ENCODE data around the gene DHX29. TPM values are rescaled to one million over a fixed set of nuclear protein-coding genes. Genes with fewer than 3 reads are reported as not detected.

The DHX29 gene
- total RNA-seq, 1 experiment from 2014 or later, result 21.8 TPM

DNA sequence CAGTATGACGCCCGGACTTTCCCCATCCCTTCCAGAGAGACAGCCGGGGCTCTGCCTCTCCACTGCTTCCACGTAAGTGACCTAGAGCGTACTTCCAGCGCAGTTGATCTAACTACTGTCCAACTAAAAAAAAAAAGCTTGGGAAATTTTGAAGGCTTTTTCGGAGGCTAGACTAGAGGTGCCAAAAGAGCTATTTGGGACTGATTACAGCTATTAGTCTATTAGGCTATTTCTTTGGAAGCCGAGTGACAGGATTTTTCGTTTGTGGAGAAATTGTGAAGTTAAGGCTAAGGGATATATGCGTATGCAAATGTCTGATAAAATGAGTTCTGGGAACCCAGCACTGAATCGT is 75.6 kb downstream of the DHX29 start:
- H3K9me3 Mint-ChIP-seq (ENCODE audit: unreplicated experiment), result no peaks in the 10 kb centered on the region
- no peaks in the 10 kb centered on the region for H3K27me3 Mint-ChIP-seq (ENCODE audit: insufficient read depth, unreplicated experiment)
- peak overlapping the region; percentile 90 for H3K27ac Mint-ChIP-seq (ENCODE audit: low read depth, unreplicated experiment)
- no peaks in the 10 kb centered on the region for H3K4me1 Mint-ChIP-seq (ENCODE audit: insufficient read depth, unreplicated experiment)
- ChIA-PET CTCF (interaction anchor here (0.7 to 4.1 kb wide), 21 partner anchors 9 to 460 kb away, joined by 3 to 20 read pairs (median 4); partner anchors contain the start of genes DHX29 and MTREX), POLR2A (interaction anchor here (0.6 to 5.8 kb wide), 21 partner anchors 9 to 1945 kb away, joined by 3 to 113 read pairs (median 8); partner anchors contain the start of genes CDC20B, DHX29, GPX8 and MTREX)
- H3K36me3 Mint-ChIP-seq (ENCODE audit: insufficient read depth, unreplicated experiment), result no peaks in the 10 kb centered on the region
- DNase-seq (ENCODE audit: unreplicated experiment), result no peak
- TF ChIP-seq, protein P1, sequence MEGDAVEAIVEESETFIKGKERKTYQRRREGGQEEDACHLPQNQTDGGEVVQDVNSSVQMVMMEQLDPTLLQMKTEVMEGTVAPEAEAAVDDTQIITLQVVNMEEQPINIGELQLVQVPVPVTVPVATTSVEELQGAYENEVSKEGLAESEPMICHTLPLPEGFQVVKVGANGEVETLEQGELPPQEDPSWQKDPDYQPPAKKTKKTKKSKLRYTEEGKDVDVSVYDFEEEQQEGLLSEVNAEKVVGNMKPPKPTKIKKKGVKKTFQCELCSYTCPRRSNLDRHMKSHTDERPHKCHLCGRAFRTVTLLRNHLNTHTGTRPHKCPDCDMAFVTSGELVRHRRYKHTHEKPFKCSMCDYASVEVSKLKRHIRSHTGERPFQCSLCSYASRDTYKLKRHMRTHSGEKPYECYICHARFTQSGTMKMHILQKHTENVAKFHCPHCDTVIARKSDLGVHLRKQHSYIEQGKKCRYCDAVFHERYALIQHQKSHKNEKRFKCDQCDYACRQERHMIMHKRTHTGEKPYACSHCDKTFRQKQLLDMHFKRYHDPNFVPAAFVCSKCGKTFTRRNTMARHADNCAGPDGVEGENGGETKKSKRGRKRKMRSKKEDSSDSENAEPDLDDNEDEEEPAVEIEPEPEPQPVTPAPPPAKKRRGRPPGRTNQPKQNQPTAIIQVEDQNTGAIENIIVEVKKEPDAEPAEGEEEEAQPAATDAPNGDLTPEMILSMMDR (IDR thresholded peaks at IDR 0.05; ENCODE audit: unreplicated experiment), result no peak
- H3K4me3 Mint-ChIP-seq (ENCODE audit: unreplicated experiment), result peak overlapping the region; percentile 98
- intact Hi-C loops (cut with micrococcal nuclease), result loop anchor here (2.0 kb wide), 2 partner anchors 59 to 75 kb away; partner anchors contain the start of genes CDC20B, DHX29 and MTREX
- TSS peak; percentile 64 for BruUV-seq (replicated peaks)

DNA sequence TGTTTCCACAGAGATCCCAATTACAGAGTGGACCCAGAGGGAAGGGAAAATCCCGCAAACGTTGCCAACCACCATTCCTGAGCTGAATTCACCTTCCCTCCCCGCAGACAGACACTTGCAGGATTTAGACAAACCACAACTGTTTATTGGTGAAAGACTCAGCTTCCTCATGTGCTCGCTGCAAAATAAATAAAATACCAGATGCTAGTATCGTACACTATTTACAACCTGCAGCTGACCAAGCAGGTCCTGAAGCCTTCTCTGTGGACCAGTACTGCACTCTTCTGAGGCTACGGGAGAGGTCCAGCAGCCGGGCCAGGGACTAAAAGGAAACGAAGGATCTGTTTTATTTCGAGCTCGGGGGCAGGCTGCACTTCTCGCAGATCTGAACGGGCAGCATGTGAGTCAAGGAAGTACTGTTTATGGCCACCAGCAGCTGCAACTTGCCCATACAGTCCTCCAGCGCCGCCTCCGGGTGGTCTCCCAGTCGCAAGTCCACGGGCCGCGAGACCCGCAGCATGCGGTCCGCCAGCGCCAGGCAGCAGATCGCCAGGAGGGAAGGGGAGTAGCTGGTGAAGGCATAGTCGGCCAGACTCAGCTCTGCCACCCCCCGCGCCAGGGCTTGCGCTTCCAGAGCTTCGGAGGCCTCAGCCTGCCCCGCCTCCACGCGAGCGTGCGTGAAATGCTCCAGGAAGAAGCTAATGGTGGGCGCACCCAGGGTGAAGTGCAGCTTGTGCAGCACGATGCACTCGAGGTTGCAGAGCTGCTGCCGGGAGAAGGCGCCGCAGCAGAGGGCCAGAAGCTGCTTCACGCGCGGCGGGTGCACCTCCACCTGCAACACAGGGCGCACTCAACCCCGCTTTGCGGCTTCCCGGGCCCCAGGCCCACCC is 76.2 kb downstream of the DHX29 start:
- DNase-seq (ENCODE audit: unreplicated experiment), result no peak
- CTCF ChIA-PET, result interaction anchor here (0.6 to 4.1 kb wide), 14 partner anchors 8 to 460 kb away, joined by 3 to 20 read pairs (median 4); partner anchors contain the start of genes DHX29 and MTREX
- Mint-ChIP-seq H3K36me3 (ENCODE audit: insufficient read depth, unreplicated experiment) (no peaks in the 10 kb centered on the region), H3K4me1 (ENCODE audit: insufficient read depth, unreplicated experiment) (no peaks in the 10 kb centered on the region), H3K4me3 (ENCODE audit: unreplicated experiment) (peak overlapping the region; percentile 98), H3K9me3 (ENCODE audit: unreplicated experiment) (no peaks in the 10 kb centered on the region), H3K27me3 (ENCODE audit: insufficient read depth, unreplicated experiment) (no peaks in the 10 kb centered on the region), H3K27ac (ENCODE audit: low read depth, unreplicated experiment) (no peak overlapping the region)
- BruUV-seq (replicated peaks), result no TSS peak
- intact Hi-C loops (cut with micrococcal nuclease), result no loop called here
- POLR2A ChIA-PET, result interaction anchor here (1.1 to 5.8 kb wide), 8 partner anchors 44 to 79 kb away, joined by 5 to 113 read pairs (median 22); partner anchors contain the start of genes CDC20B, DHX29, GPX8 and MTREX
- TF ChIP-seq, protein P1 (IDR thresholded peaks at IDR 0.05; ENCODE audit: unreplicated experiment), result no peak

DNA sequence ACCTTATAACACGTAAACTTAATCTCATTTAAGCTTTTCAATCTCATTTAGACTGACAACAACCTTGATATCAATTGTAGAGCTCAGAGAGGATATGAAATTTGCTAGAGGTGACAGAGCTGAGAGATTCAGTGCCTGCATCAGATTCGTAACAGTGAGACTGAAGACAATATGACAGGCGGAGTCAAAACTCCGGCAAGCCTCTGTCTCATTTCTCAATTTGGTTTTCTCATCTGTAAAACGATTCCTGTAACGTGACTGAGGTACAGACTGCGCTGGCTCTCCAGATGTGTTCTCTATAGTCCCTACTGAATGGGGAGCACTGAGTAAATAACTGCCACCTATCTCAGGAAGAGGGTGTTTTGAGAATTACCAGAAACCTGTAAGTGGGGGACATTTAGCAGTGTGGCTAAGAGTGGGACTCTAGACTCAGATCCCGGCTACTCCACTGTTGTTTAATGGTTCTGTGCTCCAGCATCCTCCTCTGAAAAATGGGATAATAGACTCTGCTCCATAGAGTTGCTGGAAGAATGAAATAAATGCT is 77.3 kb downstream of the DHX29 start:
- Mint-ChIP-seq H3K27me3 (ENCODE audit: insufficient read depth, unreplicated experiment) (no peaks in the 10 kb centered on the region), H3K9me3 (ENCODE audit: unreplicated experiment) (no peaks in the 10 kb centered on the region), H3K36me3 (ENCODE audit: insufficient read depth, unreplicated experiment) (no peaks in the 10 kb centered on the region), H3K27ac (ENCODE audit: low read depth, unreplicated experiment) (no peak overlapping the region), H3K4me3 (ENCODE audit: unreplicated experiment) (no peak overlapping the region), H3K4me1 (ENCODE audit: insufficient read depth, unreplicated experiment) (no peaks in the 10 kb centered on the region)
- ChIA-PET CTCF (interaction anchor here (0.6 to 1.1 kb wide), 3 partner anchors 25 to 335 kb away, joined by 3 read pairs; no protein-coding TSS in a partner anchor), POLR2A (interaction anchor here (0.9 to 1.5 kb wide), 2 partner anchors 54 to 77 kb away, joined by 3 read pairs; no protein-coding TSS in a partner anchor)
- DNase-seq (ENCODE audit: unreplicated experiment), result no peak
- intact Hi-C loops (cut with micrococcal nuclease), result no loop called here
- no TSS peak for BruUV-seq (replicated peaks)
- TF ChIP-seq, protein P1 (IDR thresholded peaks at IDR 0.05; ENCODE audit: unreplicated experiment), result no peak
